Osteocyte (in vitro differentiated cells): ENCODE measurements around the gene WASHC3. TPM values are rescaled to one million over a fixed set of nuclear protein-coding genes. Genes with fewer than 3 reads are reported as not detected.

Experiments used
- DNase-seq: peaks from one replicate; pipeline ENCODE4 v3.0.0; 2021; ENCODE audit warnings: mixed read lengths; ENCODE audit not compliant: unreplicated experiment; ENCODE audit errors: extremely low spot score
- H3K27ac Mint-ChIP-seq: one replicate; pipeline ENCODE4 v1.8.0; 2021; ENCODE audit warnings: mild to moderate bottlenecking, mixed read lengths; ENCODE audit not compliant: unreplicated experiment
- H3K27me3 Mint-ChIP-seq: one replicate; pipeline ENCODE4 v1.8.0; 2021; ENCODE audit warnings: mixed read lengths; ENCODE audit not compliant: unreplicated experiment
- H3K36me3 Mint-ChIP-seq: one replicate; pipeline ENCODE4 v1.8.0; 2021; ENCODE audit warnings: mixed read lengths; ENCODE audit not compliant: unreplicated experiment
- H3K4me1 Mint-ChIP-seq: one replicate; pipeline ENCODE4 v1.8.0; 2021; ENCODE audit warnings: mixed read lengths; ENCODE audit not compliant: unreplicated experiment
- H3K4me3 Mint-ChIP-seq: one replicate; pipeline ENCODE4 v1.8.0; 2021; ENCODE audit warnings: mild to moderate bottlenecking, moderate library complexity, mixed read lengths; ENCODE audit not compliant: unreplicated experiment
- H3K9me3 Mint-ChIP-seq: one replicate; pipeline ENCODE4 v1.8.0; 2021; ENCODE audit warnings: mixed read lengths; ENCODE audit not compliant: unreplicated experiment
- CTCF ChIP-seq: fragments of 200-600 bp; sonication (generic); IDR thresholded peaks from 2 replicates; pipeline ENCODE4 v1.5.0; 2021; ENCODE audit warnings: antibody characterized with exemption, mild to moderate bottlenecking, moderate library complexity
- total RNA-seq: library from RNA; stranded (reverse); gene quantifications from 2 replicates; pipeline ENCODE4 v1.2.1, GENCODE V29; 2021

WASHC3 gene
- total RNA-seq, 1 donor from 2014 or later, result 34.4 TPM

GRCh38 chr12:102016472-102016871 lies 45.3 kb downstream of the WASHC3 start:
- H3K9me3 Mint-ChIP-seq, result no peaks in the 10 kb centered on the region
- H3K27ac Mint-ChIP-seq, result no peak overlapping the region
- no peak overlapping the region for H3K4me3 Mint-ChIP-seq
- TF ChIP-seq CTCF, result no peak
- no peaks in the 10 kb centered on the region for H3K27me3 Mint-ChIP-seq
- DNase-seq, result no peak
- peaks cover 11% of the 10 kb centered on the region for H3K36me3 Mint-ChIP-seq
- no peaks in the 10 kb centered on the region for H3K4me1 Mint-ChIP-seq

GRCh38 chr12:102010265-102010994 lies 51.4 kb downstream of the WASHC3 start:
- no peak overlapping the region for H3K27ac Mint-ChIP-seq
- H3K9me3 Mint-ChIP-seq, result no peaks in the 10 kb centered on the region
- H3K4me3 Mint-ChIP-seq, result no peak overlapping the region
- no peaks in the 10 kb centered on the region for H3K4me1 Mint-ChIP-seq
- H3K36me3 Mint-ChIP-seq, result peaks cover 7% of the 10 kb centered on the region
- no peaks in the 10 kb centered on the region for H3K27me3 Mint-ChIP-seq
- DNase-seq, result no peak
- TF ChIP-seq CTCF, result no peak

GRCh38 chr12:102009796-102010195 lies 52.0 kb downstream of the WASHC3 start:
- Mint-ChIP-seq H3K4me3 (no peak overlapping the region), H3K4me1 (no peaks in the 10 kb centered on the region), H3K27ac (no peak overlapping the region), H3K36me3 (peaks cover 6% of the 10 kb centered on the region), H3K9me3 (no peaks in the 10 kb centered on the region), H3K27me3 (peaks cover 3% of the 10 kb centered on the region)
- no peak for DNase-seq
- no peak for TF ChIP-seq CTCF

- no peak for DNase-seq
- H3K4me1 Mint-ChIP-seq, result no peaks in the 10 kb centered on the region
- H3K36me3 Mint-ChIP-seq, result peaks cover 3% of the 10 kb centered on the region
- H3K27me3 Mint-ChIP-seq, result peaks cover 3% of the 10 kb centered on the region
- no peaks in the 10 kb centered on the region for H3K9me3 Mint-ChIP-seq
- H3K27ac Mint-ChIP-seq, result no peak overlapping the region
- TF ChIP-seq CTCF, result no peak
- no peak overlapping the region for H3K4me3 Mint-ChIP-seq
Observed at GRCh38 chr12:102008615-102009126, 53.1 kb downstream of the WASHC3 start.

- Mint-ChIP-seq H3K9me3 (no peaks in the 10 kb centered on the region), H3K27me3 (peaks cover 10% of the 10 kb centered on the region), H3K27ac (no peak overlapping the region), H3K4me1 (no peaks in the 10 kb centered on the region), H3K4me3 (no peak overlapping the region), H3K36me3 (no peaks in the 10 kb centered on the region)
- DNase-seq, result no peak
- no peak for TF ChIP-seq CTCF
Observed at GRCh38 chr12:102005256-102005655, 56.5 kb downstream of the WASHC3 start.
